NCI-H774 (cell line): ENCODE data around the gene PKP3.
"Not testable (repeated sequence)": the region's sequence is repeated elsewhere in the genome, so short reads cannot be mapped to it uniquely, and the experiment has no call there.

Source experiments
- DNase-seq: peaks from one replicate; lab custom pipeline; 2025; lab: John Stamatoyannopoulos, UW

The PKP3 gene

GRCh38 chr11:394858-395655 is 1.0 kb downstream of the PKP3 start:
- DNase-seq: no peak

- DNase-seq: no peak
Measured at GRCh38 chr11:395866-396265, 1.9 kb downstream of the PKP3 start.

GRCh38 chr11:396511-396947 is 2.5 kb downstream of the PKP3 start:
- DNase-seq: no peak

GRCh38 chr11:396948-397548 is 3.0 kb downstream of the PKP3 start:
- no peak for DNase-seq

GRCh38 chr11:398826-399225 is 4.8 kb downstream of the PKP3 start:
- no peak for DNase-seq

GRCh38 chr11:399731-400211 is 5.8 kb downstream of the PKP3 start:
- no peak for DNase-seq

- DNase-seq: no peak
Measured at GRCh38 chr11:400241-400689, 6.3 kb downstream of the PKP3 start.

- DNase-seq: not testable (repeated sequence)
Measured at GRCh38 chr11:401196-401595, 7.2 kb downstream of the PKP3 start.

- DNase-seq: no peak
Measured at GRCh38 chr11:403021-403760, 9.2 kb downstream of the PKP3 start.

GRCh38 chr11:403761-404431 is 9.9 kb downstream of the PKP3 start:
- no peak for DNase-seq

- DNase-seq: no peak
Measured at GRCh38 chr11:404551-405264, 10.7 kb downstream of the PKP3 start.

- DNase-seq: no peak
Measured at GRCh38 chr11:405323-405953, 11.4 kb downstream of the PKP3 start.

- no peak for DNase-seq
Measured at GRCh38 chr11:405954-406795, 12.2 kb downstream of the PKP3 start.

- peak; percentile 63 for DNase-seq
Measured at GRCh38 chr11:406796-407650, 13.0 kb downstream of the PKP3 start.

GRCh38 chr11:407651-408123 is 13.7 kb downstream of the PKP3 start:
- no peak for DNase-seq

GRCh38 chr11:408154-409007 is 14.4 kb downstream of the PKP3 start:
- DNase-seq: no peak

GRCh38 chr11:409008-409599 is 15.1 kb downstream of the PKP3 start:
- no peak for DNase-seq
